ENCODE measurements around the gene MARCHF4. TPM values are rescaled to one million over a fixed set of nuclear protein-coding genes. Genes with fewer than 3 reads are reported as not detected.

The MARCHF4 gene
- total and polyA plus RNA-seq, 4 donors, result not detected

DNA sequence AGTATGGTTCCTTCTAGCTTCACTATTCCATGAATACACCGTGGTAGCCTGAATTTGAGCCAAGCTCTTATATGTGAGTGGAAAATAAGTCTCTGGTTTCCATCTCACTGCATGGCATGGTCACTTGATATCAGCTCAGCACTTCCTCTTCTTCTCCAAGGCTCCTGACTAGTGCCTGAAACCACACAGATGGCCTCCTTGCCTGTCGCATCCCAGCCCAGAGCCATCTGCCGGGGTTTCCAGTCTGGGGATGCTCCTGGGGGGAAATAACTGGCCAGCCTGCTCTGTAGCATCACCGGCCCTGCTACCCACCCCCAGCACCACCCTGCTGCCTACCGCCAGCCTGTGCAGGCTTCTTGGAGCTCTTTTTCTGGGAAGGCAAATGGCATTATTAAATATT is 7.7 kb upstream of the MARCHF4 start:
- no peak overlapping the region for H3K9ac ChIP-seq (ENCODE audit: low read depth in 1 of 2, low read length in 2 of 2)
- H3K9me3 ChIP-seq (ENCODE audit: control insufficient read depth in 4 of 4, low read length in 3 of 4), result no peaks in the 10 kb centered on the region
- no peak overlapping the region for H3K27ac ChIP-seq (ENCODE audit: low read depth in 1 of 2, low read length in 2 of 2)
- WGBS, result 70% methylated on average over 5 of the region's 5 CpGs
- no peak overlapping the region for H3K4me3 ChIP-seq (ENCODE audit: low read depth in 1 of 3, low read length in 3 of 3)
- DNase-seq (ENCODE audit: low spot score), result no peak
- H3K36me3 ChIP-seq (ENCODE audit: control insufficient read depth in 4 of 4, insufficient read depth in 3 of 4, low read depth in 1 of 4, low read length in 3 of 4), result no peaks in the 10 kb centered on the region
- peaks cover 0 to 3% (median 0%) of the 10 kb centered on the region in 4 donors for H3K27me3 ChIP-seq (ENCODE audit: control insufficient read depth in 4 of 4, insufficient read depth in 4 of 4, low read length in 3 of 4)
- TF ChIP-seq RXRA (IDR thresholded peaks at IDR 0.05) (no peak), SP1 (IDR thresholded peaks at IDR 0.05) (no peak), JUND (IDR thresholded peaks at IDR 0.05) (no peak), FOXA1 (IDR thresholded peaks at IDR 0.05) (no peak), FOXA2 (IDR thresholded peaks at IDR 0.05) (no peak), HNF4G (IDR thresholded peaks at IDR 0.05) (no peak), YY1 (IDR thresholded peaks at IDR 0.05) (no peak), RAD21 (IDR thresholded peaks at IDR 0.05) (no peak), GABPA (IDR thresholded peaks at IDR 0.05 in 1 of 2, conservative IDR thresholded peaks at IDR 0.05 in 1 of 2) (no peak)
- TF ChIP-seq, protein P1, sequence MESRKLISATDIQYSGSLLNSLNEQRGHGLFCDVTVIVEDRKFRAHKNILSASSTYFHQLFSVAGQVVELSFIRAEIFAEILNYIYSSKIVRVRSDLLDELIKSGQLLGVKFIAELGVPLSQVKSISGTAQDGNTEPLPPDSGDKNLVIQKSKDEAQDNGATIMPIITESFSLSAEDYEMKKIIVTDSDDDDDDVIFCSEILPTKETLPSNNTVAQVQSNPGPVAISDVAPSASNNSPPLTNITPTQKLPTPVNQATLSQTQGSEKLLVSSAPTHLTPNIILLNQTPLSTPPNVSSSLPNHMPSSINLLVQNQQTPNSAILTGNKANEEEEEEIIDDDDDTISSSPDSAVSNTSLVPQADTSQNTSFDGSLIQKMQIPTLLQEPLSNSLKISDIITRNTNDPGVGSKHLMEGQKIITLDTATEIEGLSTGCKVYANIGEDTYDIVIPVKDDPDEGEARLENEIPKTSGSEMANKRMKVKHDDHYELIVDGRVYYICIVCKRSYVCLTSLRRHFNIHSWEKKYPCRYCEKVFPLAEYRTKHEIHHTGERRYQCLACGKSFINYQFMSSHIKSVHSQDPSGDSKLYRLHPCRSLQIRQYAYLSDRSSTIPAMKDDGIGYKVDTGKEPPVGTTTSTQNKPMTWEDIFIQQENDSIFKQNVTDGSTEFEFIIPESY (IDR thresholded peaks at IDR 0.05), result no peak
- TF ChIP-seq, protein P2, sequence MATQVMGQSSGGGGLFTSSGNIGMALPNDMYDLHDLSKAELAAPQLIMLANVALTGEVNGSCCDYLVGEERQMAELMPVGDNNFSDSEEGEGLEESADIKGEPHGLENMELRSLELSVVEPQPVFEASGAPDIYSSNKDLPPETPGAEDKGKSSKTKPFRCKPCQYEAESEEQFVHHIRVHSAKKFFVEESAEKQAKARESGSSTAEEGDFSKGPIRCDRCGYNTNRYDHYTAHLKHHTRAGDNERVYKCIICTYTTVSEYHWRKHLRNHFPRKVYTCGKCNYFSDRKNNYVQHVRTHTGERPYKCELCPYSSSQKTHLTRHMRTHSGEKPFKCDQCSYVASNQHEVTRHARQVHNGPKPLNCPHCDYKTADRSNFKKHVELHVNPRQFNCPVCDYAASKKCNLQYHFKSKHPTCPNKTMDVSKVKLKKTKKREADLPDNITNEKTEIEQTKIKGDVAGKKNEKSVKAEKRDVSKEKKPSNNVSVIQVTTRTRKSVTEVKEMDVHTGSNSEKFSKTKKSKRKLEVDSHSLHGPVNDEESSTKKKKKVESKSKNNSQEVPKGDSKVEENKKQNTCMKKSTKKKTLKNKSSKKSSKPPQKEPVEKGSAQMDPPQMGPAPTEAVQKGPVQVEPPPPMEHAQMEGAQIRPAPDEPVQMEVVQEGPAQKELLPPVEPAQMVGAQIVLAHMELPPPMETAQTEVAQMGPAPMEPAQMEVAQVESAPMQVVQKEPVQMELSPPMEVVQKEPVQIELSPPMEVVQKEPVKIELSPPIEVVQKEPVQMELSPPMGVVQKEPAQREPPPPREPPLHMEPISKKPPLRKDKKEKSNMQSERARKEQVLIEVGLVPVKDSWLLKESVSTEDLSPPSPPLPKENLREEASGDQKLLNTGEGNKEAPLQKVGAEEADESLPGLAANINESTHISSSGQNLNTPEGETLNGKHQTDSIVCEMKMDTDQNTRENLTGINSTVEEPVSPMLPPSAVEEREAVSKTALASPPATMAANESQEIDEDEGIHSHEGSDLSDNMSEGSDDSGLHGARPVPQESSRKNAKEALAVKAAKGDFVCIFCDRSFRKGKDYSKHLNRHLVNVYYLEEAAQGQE (IDR thresholded peaks at IDR 0.05), result no peak
- TF ChIP-seq, protein P3, sequence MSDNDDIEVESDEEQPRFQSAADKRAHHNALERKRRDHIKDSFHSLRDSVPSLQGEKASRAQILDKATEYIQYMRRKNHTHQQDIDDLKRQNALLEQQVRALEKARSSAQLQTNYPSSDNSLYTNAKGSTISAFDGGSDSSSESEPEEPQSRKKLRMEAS (IDR thresholded peaks at IDR 0.05), result no peak
- TF ChIP-seq, protein P4, sequence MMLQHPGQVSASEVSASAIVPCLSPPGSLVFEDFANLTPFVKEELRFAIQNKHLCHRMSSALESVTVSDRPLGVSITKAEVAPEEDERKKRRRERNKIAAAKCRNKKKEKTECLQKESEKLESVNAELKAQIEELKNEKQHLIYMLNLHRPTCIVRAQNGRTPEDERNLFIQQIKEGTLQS (IDR thresholded peaks at IDR 0.05), result no peak
- no peaks in the 10 kb centered on the region for H3K4me1 ChIP-seq (ENCODE audit: control insufficient read depth in 4 of 4, insufficient read depth in 4 of 4, low read length in 3 of 4)

DNA sequence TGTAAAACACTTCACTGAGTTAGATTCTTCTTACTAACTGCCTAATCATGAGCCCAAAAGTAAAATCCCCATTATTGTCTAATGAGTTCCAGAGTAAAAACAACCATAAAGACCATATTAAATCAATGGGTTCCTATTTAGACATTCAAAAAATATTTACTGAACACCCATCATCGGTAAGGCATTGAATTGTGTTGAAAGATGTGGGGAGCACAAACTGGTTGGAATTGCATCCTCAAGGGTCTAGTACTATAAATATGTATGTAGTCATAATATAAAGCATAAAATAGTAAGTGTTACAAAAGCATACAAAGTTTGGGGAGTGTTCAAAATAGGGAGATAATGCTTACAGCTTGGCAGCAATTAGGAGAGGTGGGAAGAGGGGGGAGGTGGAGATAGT is 3.0 kb upstream of the MARCHF4 start:
- WGBS, result 74% methylated on average over 1 of the region's 1 CpG
- TF ChIP-seq JUND (IDR thresholded peaks at IDR 0.05) (no peak), FOXA1 (IDR thresholded peaks at IDR 0.05) (no peak), NR2F2 (IDR thresholded peaks at IDR 0.05) (no peak)
- peaks cover 0 to 13% (median 5%) of the 10 kb centered on the region in 4 donors for H3K4me1 ChIP-seq (ENCODE audit: control insufficient read depth in 4 of 4, insufficient read depth in 4 of 4, low read length in 3 of 4)
- H3K36me3 ChIP-seq (ENCODE audit: control insufficient read depth in 4 of 4, insufficient read depth in 3 of 4, low read depth in 1 of 4, low read length in 3 of 4), result no peaks in the 10 kb centered on the region
- no peak overlapping the region for H3K4me3 ChIP-seq (ENCODE audit: low read depth in 1 of 3, low read length in 3 of 3)
- H3K27ac ChIP-seq (ENCODE audit: low read depth in 1 of 2, low read length in 2 of 2), result no peak overlapping the region
- peaks cover 2 to 10% (median 5%) of the 10 kb centered on the region in 4 donors for H3K27me3 ChIP-seq (ENCODE audit: control insufficient read depth in 4 of 4, insufficient read depth in 4 of 4, low read length in 3 of 4)
- no peaks in the 10 kb centered on the region for H3K9me3 ChIP-seq (ENCODE audit: control insufficient read depth in 4 of 4, low read length in 3 of 4)
- DNase-seq (ENCODE audit: low spot score), result no peak
- no peak overlapping the region for H3K9ac ChIP-seq (ENCODE audit: low read depth in 1 of 2, low read length in 2 of 2)

All from liver (tissue), 9 donors.